NCI-H69 (cell line): Measurements from ENCODE around the gene BROX.

ENCODE experiments used
- DNase-seq: peaks from one replicate; lab custom pipeline; 2025; lab: John Stamatoyannopoulos, UW

The BROX gene

GRCh38 chr1:222777977-222778376 is 65.6 kb downstream of the BROX start:
- peak; percentile 96 for DNase-seq

DNA sequence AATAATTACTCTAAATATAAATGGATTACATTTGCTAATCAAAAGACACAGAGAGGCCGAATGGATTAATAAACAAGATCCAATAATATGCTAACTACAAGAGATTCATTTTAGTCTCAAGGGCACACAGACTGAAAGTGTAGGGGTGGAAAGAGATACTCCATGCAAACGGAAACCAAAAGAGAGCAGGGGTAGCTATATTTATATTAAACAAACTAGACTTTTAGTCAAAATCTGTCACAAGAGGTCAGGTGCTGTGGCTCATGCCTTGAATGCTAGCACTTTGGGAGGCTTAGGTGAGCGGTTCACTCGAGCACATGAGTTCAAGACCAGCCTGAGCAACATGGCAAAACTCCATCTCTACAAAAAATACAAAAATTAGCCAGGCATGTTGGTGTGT is 68.9 kb downstream of the BROX start:
- DNase-seq, result no peak

DNA sequence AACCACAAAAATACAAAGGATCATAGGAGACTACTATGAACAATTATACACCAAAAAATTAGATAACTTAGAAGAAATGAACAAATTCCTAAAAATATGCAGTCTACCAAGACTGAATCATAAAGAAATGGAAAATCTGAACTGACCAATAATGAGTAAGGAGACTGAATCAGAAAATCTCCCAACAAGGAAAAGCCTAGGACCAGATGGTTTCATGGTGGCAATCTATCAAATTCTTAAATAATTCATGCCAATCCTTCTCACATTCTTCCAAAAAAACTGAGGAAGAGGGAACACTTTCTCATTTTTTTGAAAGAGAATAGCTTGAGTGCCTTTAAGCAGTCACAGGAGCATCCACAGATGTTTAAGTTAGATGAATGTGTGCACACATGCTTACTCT is 70.7 kb downstream of the BROX start:
- DNase-seq, result no peak

GRCh38 chr1:222784371-222784770 is 72.0 kb downstream of the BROX start:
- no peak for DNase-seq
